PC-3 (cell line): Measurements from ENCODE around the gene HNRNPL. TPM values are rescaled to one million over a fixed set of nuclear protein-coding genes. Genes with fewer than 3 reads are reported as not detected.
"Not testable (repeated sequence)": the region's sequence is repeated elsewhere in the genome, so short reads cannot be mapped to it uniquely, and the experiment has no call there.

Experiments used
- ATAC-seq: fragments of 200-7000 bp; cut with Tn5 transposase; 2 replicates; pipeline ENCODE4 v1.9.1; 2020; ENCODE audit warnings: mild to moderate bottlenecking, moderate library complexity
- BruUV-seq: library from RNA; stranded (reverse); fragments of 400-500 nt; replicated peaks from 2 replicates; lab custom pipeline; 2021; lab: Mats Ljungman, UMichigan
- CTCF ChIA-PET: fragments of 300-600 bp; sonication (Branson Sonifier 250); formaldehyde crosslinking; loops from one replicate; lab custom pipeline; 2022; ENCODE audit warnings: antibody characterized with exemption; lab: Charles Lee
- POLR2A ChIA-PET: fragments of 300-600 bp; sonication (Branson Sonifier 250); formaldehyde crosslinking; loops from one replicate; lab custom pipeline; 2022; ENCODE audit warnings: antibody characterized with exemption; ENCODE audit not compliant: unreplicated experiment; lab: Charles Lee
- DNase-seq: peaks from one replicate; pipeline ENCODE4 v3.0.0-alpha.2; 2015
- H2AFZ ChIP-seq: fragments of 300-600 bp; sonication (generic); 2 replicates; pipeline ENCODE4 v1.6.0; 2016; ENCODE audit warnings: antibody characterized with exemption, low read length
- H3F3A ChIP-seq: fragments of 300-600 bp; sonication (generic); one replicate; pipeline ENCODE4 v1.6.0; 2017; ENCODE audit warnings: antibody characterized with exemption, low read length, control low read depth, mild to moderate bottlenecking; ENCODE audit not compliant: unreplicated experiment
- H3K27ac ChIP-seq: fragments of 300-600 bp; sonication (generic); 2 replicates; pipeline ENCODE4 v1.5.1; 2016; ENCODE audit warnings: mild to moderate bottlenecking, low read length
- H3K27me3 ChIP-seq: fragments of 300-600 bp; sonication (generic); 2 replicates; pipeline ENCODE4 v1.6.1; 2016; ENCODE audit warnings: low read length, mixed read lengths
- H3K36me3 ChIP-seq: fragments of 300-600 bp; sonication (generic); 2 replicates; pipeline ENCODE4 v1.6.1; 2016; ENCODE audit warnings: low read depth, mixed run types, low read length, mixed read lengths
- H3K4me1 ChIP-seq: fragments of 300-600 bp; sonication (generic); 2 replicates; pipeline ENCODE4 v1.5.1; 2016; ENCODE audit warnings: low read length; ENCODE audit not compliant: insufficient read depth
- H3K4me2 ChIP-seq: fragments of 300-600 bp; sonication (generic); 2 replicates; pipeline ENCODE4 v1.6.0; 2016; ENCODE audit warnings: low read length
- H3K4me3 ChIP-seq: fragments of 300-600 bp; sonication (generic); 2 replicates; pipeline ENCODE4 v1.5.1; 2016; ENCODE audit warnings: mild to moderate bottlenecking, low read length, mixed read lengths
- H3K79me2 ChIP-seq: fragments of 300-600 bp; sonication (generic); 2 replicates; pipeline ENCODE4 v1.6.1; 2017; ENCODE audit warnings: low read length, mixed read lengths
- H3K9ac ChIP-seq: fragments of 300-600 bp; sonication (generic); 2 replicates; pipeline ENCODE4 v1.6.0; 2016; ENCODE audit warnings: mild to moderate bottlenecking, low read length
- H3K9me2 ChIP-seq: fragments of 300-600 bp; sonication (generic); replicated peaks from 2 replicates; pipeline ENCODE4 v1.6.1; 2016; ENCODE audit warnings: mixed run types, low read length, mixed read lengths
- H3K9me3 ChIP-seq: fragments of 300-600 bp; sonication (generic); 2 replicates; pipeline ENCODE4 v1.6.1; 2016; ENCODE audit warnings: low read length, mixed read lengths
- H4K20me1 ChIP-seq: fragments of 300-600 bp; sonication (generic); 2 replicates; pipeline ENCODE4 v1.6.1; 2016; ENCODE audit warnings: low read length, mixed read lengths
- EZH2 ChIP-seq: fragments of 300-600 bp; sonication (generic); IDR thresholded peaks from one replicate; pipeline ENCODE4 v1.6.1; 2017; ENCODE audit warnings: antibody characterized with exemption, mild to moderate bottlenecking, low read length; ENCODE audit not compliant: unreplicated experiment
- EZH2phosphoT487 ChIP-seq: fragments of 300-600 bp; sonication (generic); IDR thresholded peaks from 2 replicates; pipeline ENCODE4 v1.6.1; 2018; ENCODE audit warnings: mild to moderate bottlenecking, antibody characterized with exemption, low read length, borderline replicate concordance
- intact Hi-C: fragments of 100-400 bp; cut with micrococcal nuclease; formaldehyde crosslinking; loops from 2 replicates; pipeline ENCODE4 v1.9.0; 2023
- total RNA-seq: library from RNA; depleted of rRNA; stranded (reverse); fragments of >200 nt; gene quantifications from 2 replicates; pipeline ENCODE4 v1.2.3, GENCODE V29; 2014
- TF ChIP-seq, protein P1 (sequence below): fragments of 300-600 bp; sonication (generic); conservative IDR thresholded peaks from 2 replicates; pipeline ENCODE4 v1.5.1; 2017; ENCODE audit warnings: antibody characterized with exemption, low read depth, mild to moderate bottlenecking, low read length

HNRNPL gene
- total RNA-seq, 1 experiment from 2014 or later = 315 TPM

DNA sequence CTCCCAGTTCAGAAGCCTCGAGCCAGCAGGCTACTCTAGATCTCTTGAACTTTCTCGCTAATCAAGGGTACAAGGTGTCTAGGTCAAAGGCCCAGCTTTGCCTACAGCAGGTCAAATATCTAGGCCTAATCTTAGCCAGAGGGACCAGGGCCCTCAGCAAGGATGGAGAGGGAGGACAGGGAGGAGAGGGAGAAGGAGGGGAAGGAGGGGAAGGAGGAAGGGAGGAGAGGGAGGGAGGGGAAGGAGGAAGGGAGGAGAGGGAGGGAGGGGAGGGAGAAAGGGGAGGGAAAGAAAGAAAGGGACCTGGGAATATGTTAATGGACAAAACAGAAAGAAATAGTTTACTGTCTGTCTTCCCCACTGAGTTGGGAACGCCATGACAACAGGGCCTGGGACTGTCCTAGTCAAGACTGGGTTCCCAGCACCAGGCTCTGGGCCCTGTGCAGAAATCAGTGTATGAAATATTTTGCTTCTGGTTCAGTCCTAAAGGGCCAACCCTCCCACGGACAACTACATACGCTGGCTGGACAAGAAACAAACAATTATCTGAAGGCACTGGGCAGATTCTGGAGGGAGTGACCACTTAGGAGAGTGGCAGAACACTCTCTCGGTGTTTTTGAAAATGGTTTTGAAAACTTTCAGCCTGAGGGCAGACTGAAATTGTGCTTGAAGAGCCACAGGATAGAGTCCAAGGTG lies 22.8 kb downstream of the HNRNPL start:
- H3K4me2 ChIP-seq = no peak overlapping the region
- POLR2A ChIA-PET = no interaction called here
- CTCF ChIA-PET = no interaction called here
- no peaks in the 10 kb centered on the region for H3K27me3 ChIP-seq
- no TSS peak for BruUV-seq
- H3K9me2 ChIP-seq = no peaks in the 10 kb centered on the region
- ATAC-seq (no peak), DNase-seq (no peak)
- peaks cover 22% of the 10 kb centered on the region for H3K4me1 ChIP-seq
- no peaks in the 10 kb centered on the region for H3F3A ChIP-seq
- intact Hi-C loops = no loop called here
- no peaks in the 10 kb centered on the region for H4K20me1 ChIP-seq
- no peak overlapping the region for H3K9ac ChIP-seq
- H3K9me3 ChIP-seq = no peaks in the 10 kb centered on the region
- H3K27ac ChIP-seq = no peak overlapping the region
- TF ChIP-seq EZH2 = no peak
- TF ChIP-seq, protein P1, sequence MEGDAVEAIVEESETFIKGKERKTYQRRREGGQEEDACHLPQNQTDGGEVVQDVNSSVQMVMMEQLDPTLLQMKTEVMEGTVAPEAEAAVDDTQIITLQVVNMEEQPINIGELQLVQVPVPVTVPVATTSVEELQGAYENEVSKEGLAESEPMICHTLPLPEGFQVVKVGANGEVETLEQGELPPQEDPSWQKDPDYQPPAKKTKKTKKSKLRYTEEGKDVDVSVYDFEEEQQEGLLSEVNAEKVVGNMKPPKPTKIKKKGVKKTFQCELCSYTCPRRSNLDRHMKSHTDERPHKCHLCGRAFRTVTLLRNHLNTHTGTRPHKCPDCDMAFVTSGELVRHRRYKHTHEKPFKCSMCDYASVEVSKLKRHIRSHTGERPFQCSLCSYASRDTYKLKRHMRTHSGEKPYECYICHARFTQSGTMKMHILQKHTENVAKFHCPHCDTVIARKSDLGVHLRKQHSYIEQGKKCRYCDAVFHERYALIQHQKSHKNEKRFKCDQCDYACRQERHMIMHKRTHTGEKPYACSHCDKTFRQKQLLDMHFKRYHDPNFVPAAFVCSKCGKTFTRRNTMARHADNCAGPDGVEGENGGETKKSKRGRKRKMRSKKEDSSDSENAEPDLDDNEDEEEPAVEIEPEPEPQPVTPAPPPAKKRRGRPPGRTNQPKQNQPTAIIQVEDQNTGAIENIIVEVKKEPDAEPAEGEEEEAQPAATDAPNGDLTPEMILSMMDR = no peak
- no peak for TF ChIP-seq EZH2phosphoT487
- no peaks in the 10 kb centered on the region for H3K79me2 ChIP-seq
- no peak overlapping the region for H3K4me3 ChIP-seq
- H2AFZ ChIP-seq = no peak overlapping the region
- no peaks in the 10 kb centered on the region for H3K36me3 ChIP-seq

DNA sequence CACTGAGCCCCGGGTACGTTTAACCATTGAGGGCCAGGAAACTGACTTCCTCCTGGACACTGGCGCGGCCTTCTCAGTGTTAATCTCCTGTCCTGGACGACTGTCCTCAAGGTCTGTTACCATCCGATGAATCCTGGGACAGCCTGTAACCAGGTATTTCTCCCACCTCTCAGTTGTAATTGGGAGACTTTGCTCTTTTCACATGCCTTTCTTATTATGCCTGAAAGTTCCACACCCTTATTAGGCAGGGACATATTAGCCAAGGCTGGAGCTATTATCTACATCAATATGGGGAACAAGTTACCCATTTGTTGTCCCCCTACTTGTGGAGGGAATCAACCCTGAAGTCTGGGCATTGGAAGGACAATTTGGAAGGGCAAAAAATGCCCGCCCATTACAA lies 23.9 kb downstream of the HNRNPL start:
- H3K36me3 ChIP-seq, H3K9ac ChIP-seq, DNase-seq, H3K79me2 ChIP-seq, ATAC-seq, H2AFZ ChIP-seq, POLR2A ChIA-PET, H4K20me1 ChIP-seq, CTCF ChIA-PET, H3K27ac ChIP-seq, H3K27me3 ChIP-seq, H3K4me2 ChIP-seq, intact Hi-C loops, H3K9me2 ChIP-seq, H3K4me3 ChIP-seq, BruUV-seq, H3K9me3 ChIP-seq, H3F3A ChIP-seq: not testable (repeated sequence)
- peaks cover 13% of the 10 kb centered on the region for H3K4me1 ChIP-seq

DNA sequence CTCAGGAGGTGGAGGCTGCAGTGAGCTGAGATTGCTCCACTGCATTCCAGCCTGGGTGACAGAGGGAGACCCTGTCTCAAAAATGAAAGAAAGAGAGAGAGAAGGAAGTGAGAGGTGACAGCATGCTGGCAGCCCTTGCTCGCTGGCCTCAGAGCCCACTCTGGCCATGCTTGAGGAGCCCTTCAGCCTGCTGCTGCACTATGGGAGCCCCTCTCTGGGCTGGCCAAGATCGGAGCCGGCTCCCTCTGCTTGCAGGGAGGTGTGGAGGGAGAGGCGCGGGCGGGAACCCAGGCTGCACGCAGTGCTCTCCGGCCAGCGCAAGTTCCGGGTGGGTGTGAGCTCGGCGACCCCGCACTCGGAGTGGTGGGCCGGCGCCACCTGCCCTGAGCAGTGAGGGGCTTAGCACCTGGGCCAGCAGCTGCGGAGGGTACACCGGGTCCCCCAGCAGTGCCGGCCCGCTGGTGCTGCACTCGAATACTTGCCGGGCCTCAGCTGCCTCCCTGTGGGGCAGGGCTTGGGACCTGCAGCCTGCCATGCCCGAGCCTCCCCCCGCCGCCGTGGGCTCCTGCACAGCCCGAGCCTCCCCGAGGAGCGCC lies 28.5 kb downstream of the HNRNPL start:
- ATAC-seq, BruUV-seq, H3K79me2 ChIP-seq, DNase-seq, H2AFZ ChIP-seq, H3K27me3 ChIP-seq, H3K36me3 ChIP-seq, CTCF ChIA-PET, H3K27ac ChIP-seq, H3K9me3 ChIP-seq, H3K4me3 ChIP-seq, H3F3A ChIP-seq, H3K9me2 ChIP-seq, H3K9ac ChIP-seq, POLR2A ChIA-PET, H3K4me2 ChIP-seq, H4K20me1 ChIP-seq, intact Hi-C loops, H3K4me1 ChIP-seq: not testable (repeated sequence)
